ENCODE data around the gene KIAA1755. TPM values are rescaled to one million over a fixed set of nuclear protein-coding genes. Genes with fewer than 3 reads are reported as not detected.

The KIAA1755 gene
- total and polyA plus RNA-seq, 9 of the 15 experiments (the other 6 are each of a cell fraction or from before 2014, with no cell fraction given), result not detected

DNA sequence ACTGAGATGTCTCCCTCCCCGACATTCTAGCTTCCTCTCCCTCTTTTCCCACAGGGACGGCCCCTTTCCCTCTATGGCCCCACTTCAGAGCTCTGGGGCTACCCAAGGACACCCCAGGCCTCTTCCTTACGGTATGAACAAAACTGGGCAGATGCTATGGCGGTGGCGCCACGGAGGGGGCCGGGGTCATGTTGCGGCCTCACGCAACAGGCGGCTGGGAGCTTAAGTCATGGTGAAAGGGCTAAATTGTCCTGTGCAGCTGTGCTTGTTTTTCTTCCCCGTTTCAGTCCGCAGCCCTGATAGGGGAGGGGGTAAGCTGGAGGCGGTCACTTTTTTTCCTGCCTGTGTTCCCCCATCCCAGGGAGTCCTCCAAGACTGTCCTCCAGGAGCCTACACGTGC lies 17.6 kb upstream of the KIAA1755 start:
- BruUV-seq (replicated peaks), result no TSS peak
- no peak overlapping the region for H3K4me2 ChIP-seq (ENCODE audit: insufficient read depth, low read length)
- FAIRE-seq (no peak), ATAC-seq (no peak), DNase-seq (ENCODE audit: extremely low read depth in 1 of 4, low spot score in 3 of 4) (no peak)
- WGBS (ENCODE audit: insufficient coverage, low coverage, missing lambda C conversion rate), result 7% methylated on average over 14 of the region's 14 CpGs
- no peaks in the 10 kb centered on the region for H3K79me2 ChIP-seq (ENCODE audit: control insufficient read depth, insufficient read depth, low read length)
- peaks cover 3 to 20% of the 10 kb centered on the region in 2 experiments; a peak in 2 of 5 replicates for H3K27me3 ChIP-seq (ENCODE audit: control insufficient read depth in 2 of 2, insufficient read depth in 2 of 2, low read length in 2 of 2)
- no peak overlapping the region for H3K4me3 ChIP-seq
- no peak overlapping the region for H2AFZ ChIP-seq (ENCODE audit: low read depth, low read length)
- intact Hi-C loops (cut with micrococcal nuclease) (no loop called here), in situ Hi-C loops (cut with MboI) (no loop called here)
- H3K36me3 ChIP-seq (ENCODE audit: control insufficient read depth, insufficient read depth, low read length), result no peaks in the 10 kb centered on the region
- H3K4me1 ChIP-seq (replicated peaks in 1 of 2; ENCODE audit: control insufficient read depth in 2 of 2, insufficient read depth in 2 of 2, low read length in 2 of 2), result no peaks in the 10 kb centered on the region; a peak in 1 of 5 replicates
- CTCF ChIA-PET (ENCODE audit: low intra/inter-chr PET ratio), result no interaction called here
- H3K27ac ChIP-seq (ENCODE audit: extremely low read depth, low read depth, low read length), result no peak overlapping the region
- TF ChIP-seq MYC (IDR thresholded peaks at IDR 0.05; ENCODE audit: low read depth, low read length) (no peak), MYC (CRISPR knock-in tag; IDR thresholded peaks at IDR 0.05; ENCODE audit: borderline replicate concordance, low read depth) (no peak), SRSF7 (optimal IDR thresholded peaks at IDR 0.05; ENCODE audit: low read depth, low read length) (no peak), ILF3 (IDR thresholded peaks at IDR 0.05; ENCODE audit: borderline replicate concordance) (no peak), TAF15 (IDR thresholded peaks at IDR 0.05; ENCODE audit: low read depth, low read length) (no peak), ASH1L (IDR thresholded peaks at IDR 0.05; ENCODE audit: borderline replicate concordance, low read depth, partially characterized antibody) (no peak), SMAD4 (CRISPR knock-in tag; conservative IDR thresholded peaks at IDR 0.05) (no peak), SMARCA5 (IDR thresholded peaks at IDR 0.05) (no peak), NR3C1 (CRISPR knock-in tag; IDR thresholded peaks at IDR 0.05) (no peak), GABPA (tag; conservative IDR thresholded peaks at IDR 0.05; ENCODE audit: low read depth) (no peak), RCOR1 (IDR thresholded peaks at IDR 0.05; ENCODE audit: borderline replicate concordance in 1 of 2, low read depth in 2 of 2, low read length in 2 of 2) (no peak)
- TF ChIP-seq, protein P1, sequence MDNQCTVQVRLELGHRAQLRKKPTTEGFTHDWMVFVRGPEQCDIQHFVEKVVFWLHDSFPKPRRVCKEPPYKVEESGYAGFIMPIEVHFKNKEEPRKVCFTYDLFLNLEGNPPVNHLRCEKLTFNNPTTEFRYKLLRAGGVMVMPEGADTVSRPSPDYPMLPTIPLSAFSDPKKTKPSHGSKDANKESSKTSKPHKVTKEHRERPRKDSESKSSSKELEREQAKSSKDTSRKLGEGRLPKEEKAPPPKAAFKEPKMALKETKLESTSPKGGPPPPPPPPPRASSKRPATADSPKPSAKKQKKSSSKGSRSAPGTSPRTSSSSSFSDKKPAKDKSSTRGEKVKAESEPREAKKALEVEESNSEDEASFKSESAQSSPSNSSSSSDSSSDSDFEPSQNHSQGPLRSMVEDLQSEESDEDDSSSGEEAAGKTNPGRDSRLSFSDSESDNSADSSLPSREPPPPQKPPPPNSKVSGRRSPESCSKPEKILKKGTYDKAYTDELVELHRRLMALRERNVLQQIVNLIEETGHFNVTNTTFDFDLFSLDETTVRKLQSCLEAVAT (IDR thresholded peaks at IDR 0.05), result no peak
- TF ChIP-seq, protein P2, sequence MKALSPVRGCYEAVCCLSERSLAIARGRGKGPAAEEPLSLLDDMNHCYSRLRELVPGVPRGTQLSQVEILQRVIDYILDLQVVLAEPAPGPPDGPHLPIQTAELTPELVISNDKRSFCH (CRISPR knock-in tag; IDR thresholded peaks at IDR 0.05), result no peak
- TF ChIP-seq, protein P2 (tag; IDR thresholded peaks at IDR 0.05), result no peak
- TF ChIP-seq, protein P3, sequence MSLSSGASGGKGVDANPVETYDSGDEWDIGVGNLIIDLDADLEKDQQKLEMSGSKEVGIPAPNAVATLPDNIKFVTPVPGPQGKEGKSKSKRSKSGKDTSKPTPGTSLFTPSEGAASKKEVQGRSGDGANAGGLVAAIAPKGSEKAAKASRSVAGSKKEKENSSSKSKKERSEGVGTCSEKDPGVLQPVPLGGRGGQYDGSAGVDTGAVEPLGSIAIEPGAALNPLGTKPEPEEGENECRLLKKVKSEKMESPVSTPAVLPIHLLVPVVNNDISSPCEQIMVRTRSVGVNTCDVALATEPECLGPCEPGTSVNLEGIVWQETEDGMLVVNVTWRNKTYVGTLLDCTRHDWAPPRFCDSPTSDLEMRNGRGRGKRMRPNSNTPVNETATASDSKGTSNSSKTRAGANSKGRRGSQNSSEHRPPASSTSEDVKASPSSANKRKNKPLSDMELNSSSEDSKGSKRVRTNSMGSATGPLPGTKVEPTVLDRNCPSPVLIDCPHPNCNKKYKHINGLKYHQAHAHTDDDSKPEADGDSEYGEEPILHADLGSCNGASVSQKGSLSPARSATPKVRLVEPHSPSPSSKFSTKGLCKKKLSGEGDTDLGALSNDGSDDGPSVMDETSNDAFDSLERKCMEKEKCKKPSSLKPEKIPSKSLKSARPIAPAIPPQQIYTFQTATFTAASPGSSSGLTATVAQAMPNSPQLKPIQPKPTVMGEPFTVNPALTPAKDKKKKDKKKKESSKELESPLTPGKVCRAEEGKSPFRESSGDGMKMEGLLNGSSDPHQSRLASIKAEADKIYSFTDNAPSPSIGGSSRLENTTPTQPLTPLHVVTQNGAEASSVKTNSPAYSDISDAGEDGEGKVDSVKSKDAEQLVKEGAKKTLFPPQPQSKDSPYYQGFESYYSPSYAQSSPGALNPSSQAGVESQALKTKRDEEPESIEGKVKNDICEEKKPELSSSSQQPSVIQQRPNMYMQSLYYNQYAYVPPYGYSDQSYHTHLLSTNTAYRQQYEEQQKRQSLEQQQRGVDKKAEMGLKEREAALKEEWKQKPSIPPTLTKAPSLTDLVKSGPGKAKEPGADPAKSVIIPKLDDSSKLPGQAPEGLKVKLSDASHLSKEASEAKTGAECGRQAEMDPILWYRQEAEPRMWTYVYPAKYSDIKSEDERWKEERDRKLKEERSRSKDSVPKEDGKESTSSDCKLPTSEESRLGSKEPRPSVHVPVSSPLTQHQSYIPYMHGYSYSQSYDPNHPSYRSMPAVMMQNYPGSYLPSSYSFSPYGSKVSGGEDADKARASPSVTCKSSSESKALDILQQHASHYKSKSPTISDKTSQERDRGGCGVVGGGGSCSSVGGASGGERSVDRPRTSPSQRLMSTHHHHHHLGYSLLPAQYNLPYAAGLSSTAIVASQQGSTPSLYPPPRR (CRISPR knock-in tag; IDR thresholded peaks at IDR 0.05; ENCODE audit: borderline replicate concordance), result no peak
- POLR2A ChIA-PET, result interaction anchor here (0.6 to 0.7 kb wide), 3 partner anchors 29 to 338 kb away, joined by 3 to 4 read pairs (median 3); no protein-coding TSS in a partner anchor
- H3K9me1 ChIP-seq (ENCODE audit: control insufficient read depth, insufficient read depth, low read length), result no peaks in the 10 kb centered on the region
- no peaks in the 10 kb centered on the region for H4K20me1 ChIP-seq (replicated peaks; ENCODE audit: control insufficient read depth, insufficient read depth, low read length)
- no peak overlapping the region for H3K9ac ChIP-seq (ENCODE audit: insufficient read depth in 1 of 2, low read depth in 2 of 2, low read length in 2 of 2)
- no peaks in the 10 kb centered on the region for H3K9me3 ChIP-seq (replicated peaks; ENCODE audit: control insufficient read depth, insufficient read depth, low read depth, low read length)

Data from K562 (cell line).